HG02981 (cell line): Measurements from ENCODE around the gene HSD17B2.
"Not testable (repeated sequence)": the region's sequence is repeated elsewhere in the genome, so short reads cannot be mapped to it uniquely, and the experiment has no call there.

Experiments
- ATAC-seq: cut with Tn5 transposase; IDR thresholded peaks from one replicate; pipeline ENCODE4 v1.9.1; 2021; ENCODE audit warnings: mild to moderate bottlenecking, moderate library complexity; ENCODE audit not compliant: unreplicated experiment

The HSD17B2 gene

GRCh38 chr16:82118749-82119148 is 83.7 kb downstream of the HSD17B2 start:
- ATAC-seq: no peak

- ATAC-seq: no peak
Measured at GRCh38 chr16:82119405-82119804, 84.4 kb downstream of the HSD17B2 start.

- no peak for ATAC-seq
Measured at GRCh38 chr16:82124651-82125050, 89.6 kb downstream of the HSD17B2 start.

- no peak for ATAC-seq
Measured at GRCh38 chr16:82129881-82130280, 94.8 kb downstream of the HSD17B2 start.

- ATAC-seq: no peak
Measured at GRCh38 chr16:82133798-82134197, 98.7 kb downstream of the HSD17B2 start.

- ATAC-seq: no peak
Measured at GRCh38 chr16:82134846-82135245, 99.8 kb downstream of the HSD17B2 start.

GRCh38 chr16:82135844-82136243 is 100.8 kb downstream of the HSD17B2 start:
- no peak for ATAC-seq

GRCh38 chr16:82136956-82137821 is 102.1 kb downstream of the HSD17B2 start:
- no peak for ATAC-seq

- ATAC-seq: no peak
Measured at GRCh38 chr16:82137822-82138167, 102.7 kb downstream of the HSD17B2 start.

GRCh38 chr16:82138478-82139285 is 103.6 kb downstream of the HSD17B2 start:
- ATAC-seq: no peak

- ATAC-seq: not testable (repeated sequence)
Measured at GRCh38 chr16:82139286-82139571, 104.2 kb downstream of the HSD17B2 start.

GRCh38 chr16:82146556-82146955 is 111.5 kb downstream of the HSD17B2 start:
- ATAC-seq: no peak

GRCh38 chr16:82146957-82147356 is 111.9 kb downstream of the HSD17B2 start:
- ATAC-seq: no peak

- ATAC-seq: no peak
Measured at GRCh38 chr16:82147546-82147945, 112.5 kb downstream of the HSD17B2 start.
